Measurements from ENCODE around the gene TMEM108. TPM values are rescaled to one million over a fixed set of nuclear protein-coding genes. Genes with fewer than 3 reads are reported as not detected.
A peak's percentile ranks its signal among the peaks of the same experiment; 100 is the strongest.

Gene TMEM108
- polyA plus RNA-seq, 1 donor from 2014 or later = not detected

DNA sequence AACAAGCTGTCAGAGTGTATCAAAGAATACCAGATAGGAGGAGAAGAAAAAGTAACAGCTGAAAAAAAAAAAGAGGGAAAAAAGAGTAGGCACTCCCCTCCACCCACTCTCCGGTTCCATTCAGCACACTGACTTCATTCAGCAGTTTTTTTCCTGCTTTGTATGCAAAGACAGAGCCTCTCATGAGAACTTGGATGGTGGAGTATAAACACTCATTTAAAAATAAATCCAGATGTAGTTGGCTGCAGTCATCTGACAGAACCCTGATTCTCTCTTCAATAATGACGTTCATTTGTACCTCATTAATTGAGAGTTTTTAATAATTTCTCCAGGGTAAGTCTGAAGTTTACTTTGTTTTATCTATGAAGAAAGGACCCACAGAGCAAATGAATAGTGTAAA is 81.0 kb downstream of the TMEM108 start:
- Mint-ChIP-seq H3K27me3 (peaks cover 8% of the 10 kb centered on the region), H3K27ac (no peak overlapping the region), H3K36me3 (no peaks in the 10 kb centered on the region), H3K4me3 (no peak overlapping the region), H3K4me1 (no peaks in the 10 kb centered on the region), H3K9me3 (no peaks in the 10 kb centered on the region)

- Mint-ChIP-seq H3K36me3 (no peaks in the 10 kb centered on the region), H3K4me3 (no peak overlapping the region)
Observed at GRCh38 chr3:133121450-133121849, 83.3 kb downstream of the TMEM108 start.

GRCh38 chr3:133123636-133124035 is 85.4 kb downstream of the TMEM108 start:
- H3K27ac Mint-ChIP-seq = no peak overlapping the region
- peaks cover 10% of the 10 kb centered on the region for H3K27me3 Mint-ChIP-seq
- no peaks in the 10 kb centered on the region for H3K36me3 Mint-ChIP-seq
- H3K9me3 Mint-ChIP-seq = no peaks in the 10 kb centered on the region
- no peaks in the 10 kb centered on the region for H3K4me1 Mint-ChIP-seq
- peak overlapping the region in 1 of 4 donors; percentile 54 for H3K4me3 Mint-ChIP-seq

More at GRCh38 chr3:133121450-133121849, 83.3 kb downstream of the TMEM108 start:
- Mint-ChIP-seq H3K27me3 (peaks cover 10% of the 10 kb centered on the region), H3K9me3 (no peaks in the 10 kb centered on the region), H3K27ac (peak overlapping the region in 1 of 3 donors; percentile 6), H3K4me1 (no peaks in the 10 kb centered on the region)

- H3K9me3 Mint-ChIP-seq = no peaks in the 10 kb centered on the region
- no peak overlapping the region for H3K4me3 Mint-ChIP-seq
- H3K27me3 Mint-ChIP-seq = peaks cover 10% of the 10 kb centered on the region
- H3K27ac Mint-ChIP-seq = peak overlapping the region in 1 of 3 donors; percentile 24
- H3K36me3 Mint-ChIP-seq = no peaks in the 10 kb centered on the region
- no peaks in the 10 kb centered on the region for H3K4me1 Mint-ChIP-seq
Observed at GRCh38 chr3:133124511-133124910, 86.3 kb downstream of the TMEM108 start.

GRCh38 chr3:133125171-133125570 is 87.0 kb downstream of the TMEM108 start:
- no peak overlapping the region for H3K27ac Mint-ChIP-seq
- H3K4me1 Mint-ChIP-seq = no peaks in the 10 kb centered on the region
- no peak overlapping the region for H3K4me3 Mint-ChIP-seq
- H3K36me3 Mint-ChIP-seq = no peaks in the 10 kb centered on the region
- peaks cover 10% of the 10 kb centered on the region for H3K27me3 Mint-ChIP-seq
- no peaks in the 10 kb centered on the region for H3K9me3 Mint-ChIP-seq

GRCh38 chr3:133125802-133126201 is 87.6 kb downstream of the TMEM108 start:
- Mint-ChIP-seq H3K9me3 (no peaks in the 10 kb centered on the region), H3K4me3 (no peak overlapping the region), H3K27me3 (peaks cover 10% of the 10 kb centered on the region), H3K4me1 (no peaks in the 10 kb centered on the region), H3K36me3 (no peaks in the 10 kb centered on the region), H3K27ac (no peak overlapping the region)

- H3K4me1 Mint-ChIP-seq = no peaks in the 10 kb centered on the region
- no peak overlapping the region for H3K27ac Mint-ChIP-seq
- H3K9me3 Mint-ChIP-seq = no peaks in the 10 kb centered on the region
- H3K36me3 Mint-ChIP-seq = no peaks in the 10 kb centered on the region
- peaks cover 3% of the 10 kb centered on the region for H3K27me3 Mint-ChIP-seq
- no peak overlapping the region for H3K4me3 Mint-ChIP-seq
Observed at GRCh38 chr3:133127381-133127780, 89.2 kb downstream of the TMEM108 start.

GRCh38 chr3:133130168-133130567 is 92.0 kb downstream of the TMEM108 start:
- no peak overlapping the region for H3K27ac Mint-ChIP-seq
- H3K4me1 Mint-ChIP-seq = no peaks in the 10 kb centered on the region
- no peaks in the 10 kb centered on the region for H3K9me3 Mint-ChIP-seq
- H3K36me3 Mint-ChIP-seq = no peaks in the 10 kb centered on the region
- H3K27me3 Mint-ChIP-seq = peaks cover 5% of the 10 kb centered on the region
- H3K4me3 Mint-ChIP-seq = no peak overlapping the region

GRCh38 chr3:133135306-133135705 is 97.1 kb downstream of the TMEM108 start:
- Mint-ChIP-seq H3K27ac (no peak overlapping the region), H3K4me3 (no peak overlapping the region), H3K36me3 (no peaks in the 10 kb centered on the region), H3K9me3 (peaks cover 0 to 3% (median 0%) of the 10 kb centered on the region in 3 donors), H3K4me1 (peaks cover 3 to 6% (median 5%) of the 10 kb centered on the region in 3 donors), H3K27me3 (peaks cover 2% of the 10 kb centered on the region)

- H3K9me3 Mint-ChIP-seq = peaks cover 0 to 3% (median 0%) of the 10 kb centered on the region in 3 donors
- H3K4me1 Mint-ChIP-seq = peaks cover 3 to 6% (median 5%) of the 10 kb centered on the region in 3 donors
- H3K36me3 Mint-ChIP-seq = no peaks in the 10 kb centered on the region
- peaks cover 2% of the 10 kb centered on the region for H3K27me3 Mint-ChIP-seq
- no peak overlapping the region for H3K4me3 Mint-ChIP-seq
- no peak overlapping the region for H3K27ac Mint-ChIP-seq
Observed at GRCh38 chr3:133136114-133137041, 98.2 kb downstream of the TMEM108 start.

- Mint-ChIP-seq H3K4me3 (no peak overlapping the region), H3K27ac (no peak overlapping the region), H3K36me3 (no peaks in the 10 kb centered on the region), H3K27me3 (peaks cover 2% of the 10 kb centered on the region), H3K9me3 (peaks cover 0 to 3% (median 0%) of the 10 kb centered on the region in 3 donors), H3K4me1 (peaks cover 3 to 6% (median 6%) of the 10 kb centered on the region in 3 donors)
Observed at GRCh38 chr3:133137042-133137996, 99.1 kb downstream of the TMEM108 start.

GRCh38 chr3:133138017-133138416 is 99.8 kb downstream of the TMEM108 start:
- Mint-ChIP-seq H3K4me1 (peaks cover 3 to 6% (median 6%) of the 10 kb centered on the region in 3 donors), H3K4me3 (no peak overlapping the region), H3K9me3 (peaks cover 0 to 3% (median 0%) of the 10 kb centered on the region in 3 donors), H3K36me3 (no peaks in the 10 kb centered on the region), H3K27me3 (peaks cover 2% of the 10 kb centered on the region), H3K27ac (no peak overlapping the region)

DNA sequence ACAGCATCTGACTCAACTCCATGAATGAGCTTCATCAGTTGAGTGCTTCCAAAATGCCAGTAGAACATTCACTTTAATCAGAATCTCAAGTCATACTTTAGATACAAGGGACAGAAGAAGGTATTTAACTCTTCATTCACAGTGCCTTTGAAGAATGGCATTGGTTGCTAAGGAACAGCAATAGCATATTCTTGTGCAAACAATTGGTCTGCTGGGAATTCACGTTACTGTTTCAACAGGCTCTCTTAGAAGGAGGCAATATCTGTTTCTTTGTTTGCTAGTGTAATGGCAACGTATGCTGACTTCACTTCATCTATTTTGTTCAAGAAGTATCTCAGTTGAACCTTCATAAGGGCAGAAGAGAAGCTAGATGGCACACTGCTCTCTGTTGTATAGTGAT is 113.9 kb downstream of the TMEM108 start:
- H3K27me3 Mint-ChIP-seq = peaks cover 3% of the 10 kb centered on the region
- H3K4me1 Mint-ChIP-seq = no peaks in the 10 kb centered on the region
- H3K36me3 Mint-ChIP-seq = no peaks in the 10 kb centered on the region
- peaks cover 4 to 8% (median 5%) of the 10 kb centered on the region in 3 donors for H3K9me3 Mint-ChIP-seq
- no peak overlapping the region for H3K27ac Mint-ChIP-seq
- no peak overlapping the region for H3K4me3 Mint-ChIP-seq

GRCh38 chr3:133152681-133153220 is 114.6 kb downstream of the TMEM108 start:
- peaks cover 2% of the 10 kb centered on the region for H3K27me3 Mint-ChIP-seq
- peaks cover 1 to 8% (median 4%) of the 10 kb centered on the region in 3 donors for H3K9me3 Mint-ChIP-seq
- no peaks in the 10 kb centered on the region for H3K36me3 Mint-ChIP-seq
- no peak overlapping the region for H3K4me3 Mint-ChIP-seq
- H3K4me1 Mint-ChIP-seq = no peaks in the 10 kb centered on the region
- no peak overlapping the region for H3K27ac Mint-ChIP-seq

DNA sequence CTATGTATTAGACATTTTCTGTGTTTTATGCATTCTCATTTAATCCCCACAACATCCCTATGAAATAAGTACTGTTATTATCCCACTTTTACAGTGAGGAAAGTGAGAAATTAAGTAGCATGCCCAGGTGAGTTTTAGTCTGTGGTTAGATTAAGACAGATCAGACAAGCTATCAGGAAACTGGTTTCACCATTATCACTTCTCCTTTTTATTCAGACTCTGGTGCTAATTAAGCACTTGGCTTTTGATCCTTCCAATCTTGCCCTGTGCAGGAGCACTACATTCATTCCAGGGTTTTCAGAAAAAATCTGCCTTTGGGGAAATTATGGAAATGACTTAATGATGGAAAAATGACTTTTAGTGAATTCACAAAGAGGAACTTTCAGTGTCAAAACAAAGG is 115.2 kb downstream of the TMEM108 start:
- Mint-ChIP-seq H3K9me3 (peaks cover 0 to 8% (median 1%) of the 10 kb centered on the region in 3 donors), H3K4me3 (no peak overlapping the region), H3K27ac (no peak overlapping the region), H3K36me3 (no peaks in the 10 kb centered on the region), H3K27me3 (peaks cover 2% of the 10 kb centered on the region), H3K4me1 (no peaks in the 10 kb centered on the region)
